Activated CD8-positive, alpha-beta T cell treated with anti-CD3 and anti-CD28 coated beads for 36 hours (primary cell): ENCODE data around the gene ZNF526. TPM values are rescaled to one million over a fixed set of nuclear protein-coding genes. Genes with fewer than 3 reads are reported as not detected.

ENCODE experiments used
- ATAC-seq: fragments of 200-7000 bp; cut with Tn5 transposase; one replicate; pipeline ENCODE4 v1.10.0; 2021; ENCODE audit warnings: mild to moderate bottlenecking, moderate library complexity
- CTCF ChIA-PET: fragments of 350-600 bp; sonication (Branson Sonifier 250); formaldehyde crosslinking; loops from one replicate; lab custom pipeline; 2021; ENCODE audit warnings: antibody characterized with exemption; lab: Charles Lee
- POLR2A ChIA-PET: fragments of 350-600 bp; sonication (Branson Sonifier 250); formaldehyde crosslinking; loops from one replicate; lab custom pipeline; 2021; ENCODE audit warnings: antibody characterized with exemption; lab: Charles Lee
- DNase-seq: peaks from one replicate; pipeline ENCODE4 v3.0.0-alpha.2; 2020
- H3K27ac Mint-ChIP-seq: one replicate; pipeline ENCODE4 v1.8.0; 2021; ENCODE audit warnings: mild to moderate bottlenecking, mixed read lengths
- H3K27me3 Mint-ChIP-seq: one replicate; pipeline ENCODE4 v1.8.0; 2021; ENCODE audit warnings: mixed read lengths
- H3K36me3 Mint-ChIP-seq: one replicate; pipeline ENCODE4 v1.8.0; 2021; ENCODE audit warnings: low read depth, mixed read lengths
- H3K4me1 Mint-ChIP-seq: one replicate; pipeline ENCODE4 v1.8.0; 2021; ENCODE audit warnings: low read depth, mixed read lengths
- H3K4me3 Mint-ChIP-seq: one replicate; pipeline ENCODE4 v1.8.0; 2021; ENCODE audit warnings: mild to moderate bottlenecking, moderate library complexity, mixed read lengths
- H3K9me3 Mint-ChIP-seq: one replicate; pipeline ENCODE4 v1.8.0; 2021; ENCODE audit warnings: mixed read lengths
- CTCF ChIP-seq: fragments of 200-600 bp; IDR thresholded peaks from one replicate; pipeline ENCODE4 v1.8.0; 2022; ENCODE audit warnings: antibody characterized with exemption, mild to moderate bottlenecking
- intact Hi-C: fragments of 100-400 bp; cut with micrococcal nuclease; formaldehyde crosslinking; loops from one replicate; pipeline ENCODE4 v1.10.0; 2022
- total RNA-seq, 2 experiments: library from RNA; stranded (reverse); gene quantifications; one replicate each; pipeline ENCODE4 v1.2.3, GENCODE V29; 2021

Gene ZNF526
- total RNA-seq, 2 experiments from 2014 or later: 12.0 to 12.3 TPM

DNA sequence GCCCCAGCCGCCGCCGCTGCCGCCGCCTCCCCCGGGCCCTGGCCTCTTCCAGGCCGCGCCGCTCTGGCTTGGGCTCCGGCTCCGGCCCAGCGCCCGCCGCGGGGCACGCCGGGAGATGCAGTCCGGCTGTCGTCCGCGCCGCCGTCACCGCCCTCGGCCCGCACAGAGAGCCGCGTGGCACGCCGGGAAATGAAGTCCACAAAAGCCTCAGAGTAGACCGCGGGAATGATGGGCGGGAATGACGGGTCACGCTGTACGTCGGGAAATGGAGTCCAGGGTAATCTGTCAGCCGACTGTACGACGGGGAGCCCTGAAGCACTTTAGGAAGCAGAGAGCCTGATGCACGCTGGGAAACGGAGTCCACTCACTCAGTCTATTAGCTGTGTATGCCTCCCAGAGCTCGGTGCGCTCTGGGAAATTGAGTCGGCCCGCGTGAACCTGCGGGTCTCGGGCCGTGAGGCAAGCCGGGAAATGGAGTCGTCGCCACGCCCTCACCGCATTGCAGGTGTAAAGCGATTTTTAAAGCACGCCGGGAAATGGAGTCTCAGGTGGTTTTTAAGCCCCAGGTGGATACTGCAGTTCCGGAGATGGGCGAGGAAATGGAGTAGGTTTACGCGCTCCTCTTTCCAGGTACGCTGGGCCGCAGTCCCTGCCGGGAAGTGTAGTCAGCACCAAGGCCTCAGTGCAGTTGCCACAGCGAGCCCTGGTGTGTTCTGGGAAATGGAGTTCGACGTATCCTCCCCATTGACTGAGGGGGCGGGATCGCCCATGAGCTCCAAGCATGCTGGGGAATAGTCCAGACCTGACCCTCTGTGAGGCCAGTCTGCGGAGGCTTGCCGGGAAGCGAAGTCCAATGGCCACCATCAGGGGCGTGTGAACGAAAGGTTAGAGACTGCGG lies 22.6 kb downstream of the ZNF526 start, which contains the start of gene GSK3A:
TSS of gene GSK3A (minus strand) at position 91 of the 898 bp plus-strand sequence. CDS start 137 bp downstream, outside the sequence.
- ChIA-PET CTCF (interaction anchor here (0.7 to 6.7 kb wide), 14 partner anchors 9 to 120 kb away, joined by 3 to 107 read pairs (median 4); partner anchors contain the start of genes DEDD2, PAFAH1B3, POU2F2 and PRR19), POLR2A (interaction anchor here (1.2 to 16.1 kb wide), 8 partner anchors 9 to 111 kb away, joined by 3 to 195 read pairs (median 10); partner anchors contain the start of genes DEDD2, POU2F2 and ZNF526)
- Mint-ChIP-seq H3K9me3 (no peaks in the 10 kb centered on the region), H3K27me3 (no peaks in the 10 kb centered on the region), H3K4me3 (peak within 1 kb of the TSS; percentile 94), H3K36me3 (peaks cover 24% of the 10 kb centered on the region), H3K27ac (peak within 1 kb of the TSS; percentile 100), H3K4me1 (peaks cover 50% of the 10 kb centered on the region)
- ATAC-seq: peak; percentile 79
- DNase-seq: peak; percentile 97
- no peak for TF ChIP-seq CTCF
- intact Hi-C loops: loop anchor here (5.0 kb wide), 1 partner anchor 40 kb away; no protein-coding TSS in a partner anchor

DNA sequence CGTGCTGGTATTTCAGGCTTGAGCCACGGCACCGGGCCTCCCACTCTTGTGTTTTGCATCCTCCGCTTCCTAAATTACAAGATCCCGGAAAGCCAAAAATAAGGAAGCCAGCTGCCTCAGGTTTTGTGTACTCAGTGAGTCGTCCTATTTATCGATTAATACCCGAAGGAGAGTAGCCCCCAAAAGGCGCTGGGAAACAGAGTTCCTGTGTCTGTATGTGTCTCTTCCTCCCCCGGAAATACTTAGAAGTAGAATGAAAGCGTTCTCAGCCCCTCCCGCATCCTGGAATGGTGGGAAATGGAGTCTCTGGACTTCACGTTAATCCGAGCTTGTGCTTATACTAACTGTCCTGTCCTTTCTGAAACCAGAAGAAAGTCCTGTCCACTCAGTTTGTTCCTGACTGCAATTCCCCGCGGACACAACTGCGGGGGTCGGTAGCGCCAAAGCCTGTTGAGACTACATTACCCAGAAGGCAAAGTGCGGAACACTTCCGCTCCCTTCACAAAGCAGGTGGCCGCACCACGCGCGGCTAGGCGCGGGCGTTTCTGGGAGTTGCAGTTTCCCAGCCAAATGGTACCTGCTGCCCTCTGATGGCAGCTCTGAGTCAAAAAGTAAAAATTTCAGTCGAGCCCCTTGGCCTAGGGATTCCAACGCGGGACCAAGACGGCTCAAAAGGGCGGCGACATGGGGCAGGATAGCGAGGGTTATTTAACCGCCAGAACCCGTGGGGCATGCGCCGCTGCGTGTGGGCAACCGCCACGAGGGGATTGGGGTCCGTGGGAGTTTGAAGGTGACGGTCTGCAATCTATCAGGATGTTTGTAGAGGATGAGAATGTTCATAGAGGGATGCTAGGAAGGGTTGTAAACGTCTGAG lies 24.5 kb downstream of the ZNF526 start:
- Mint-ChIP-seq H3K27me3 (no peaks in the 10 kb centered on the region), H3K27ac (peak overlapping the region; percentile 100), H3K9me3 (no peaks in the 10 kb centered on the region), H3K4me3 (peak overlapping the region; percentile 94), H3K36me3 (peaks cover 20% of the 10 kb centered on the region), H3K4me1 (peaks cover 46% of the 10 kb centered on the region)
- ChIA-PET CTCF (interaction anchor here (0.8 to 6.7 kb wide), 6 partner anchors 15 to 120 kb away, joined by 3 to 107 read pairs (median 4); partner anchors contain the start of gene POU2F2), POLR2A (interaction anchor here (0.7 to 16.1 kb wide), 10 partner anchors 9 to 112 kb away, joined by 3 to 195 read pairs (median 5); partner anchors contain the start of genes CIC, DEDD2 and ZNF526)
- peak; percentile 45 for ATAC-seq
- intact Hi-C loops: loop anchor here (5.0 kb wide), 1 partner anchor 38 kb away; no protein-coding TSS in a partner anchor
- DNase-seq: peak; percentile 97
- TF ChIP-seq CTCF: peak; percentile 60

DNA sequence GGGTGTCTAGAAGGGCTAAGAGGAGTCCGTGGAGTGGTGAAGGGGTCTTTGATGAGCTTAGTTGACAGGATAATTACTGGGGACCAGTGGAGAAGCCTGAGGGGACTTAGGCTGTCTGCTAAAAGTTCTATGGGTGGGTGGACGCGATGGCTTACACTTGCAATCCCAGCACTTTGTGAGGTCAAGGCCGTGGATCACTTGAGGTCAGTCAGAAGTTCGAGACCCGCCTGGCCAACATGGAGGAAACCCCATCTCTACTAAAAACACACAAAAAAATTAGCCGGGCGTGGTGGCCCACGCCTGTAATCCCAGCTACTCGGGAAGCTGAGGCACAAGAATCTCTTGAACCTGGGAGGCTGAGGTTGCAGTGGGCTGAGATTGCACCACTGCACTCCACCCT lies 25.1 kb downstream of the ZNF526 start:
- ATAC-seq (no peak), DNase-seq (no peak)
- H3K9me3 Mint-ChIP-seq: no peaks in the 10 kb centered on the region
- peak overlapping the region; percentile 94 for H3K4me3 Mint-ChIP-seq
- no peak for TF ChIP-seq CTCF
- CTCF ChIA-PET: interaction anchor here (1.0 to 6.7 kb wide), 4 partner anchors 16 to 113 kb away, joined by 3 to 107 read pairs (median 5); partner anchors contain the start of gene POU2F2
- POLR2A ChIA-PET: interaction anchor here (0.9 to 16.1 kb wide), 7 partner anchors 11 to 113 kb away, joined by 3 to 195 read pairs (median 6); partner anchors contain the start of genes CIC, DEDD2 and ZNF526
- intact Hi-C loops: no loop called here
- no peaks in the 10 kb centered on the region for H3K27me3 Mint-ChIP-seq
- peaks cover 17% of the 10 kb centered on the region for H3K36me3 Mint-ChIP-seq
- peaks cover 39% of the 10 kb centered on the region for H3K4me1 Mint-ChIP-seq
- H3K27ac Mint-ChIP-seq: peak overlapping the region; percentile 100

DNA sequence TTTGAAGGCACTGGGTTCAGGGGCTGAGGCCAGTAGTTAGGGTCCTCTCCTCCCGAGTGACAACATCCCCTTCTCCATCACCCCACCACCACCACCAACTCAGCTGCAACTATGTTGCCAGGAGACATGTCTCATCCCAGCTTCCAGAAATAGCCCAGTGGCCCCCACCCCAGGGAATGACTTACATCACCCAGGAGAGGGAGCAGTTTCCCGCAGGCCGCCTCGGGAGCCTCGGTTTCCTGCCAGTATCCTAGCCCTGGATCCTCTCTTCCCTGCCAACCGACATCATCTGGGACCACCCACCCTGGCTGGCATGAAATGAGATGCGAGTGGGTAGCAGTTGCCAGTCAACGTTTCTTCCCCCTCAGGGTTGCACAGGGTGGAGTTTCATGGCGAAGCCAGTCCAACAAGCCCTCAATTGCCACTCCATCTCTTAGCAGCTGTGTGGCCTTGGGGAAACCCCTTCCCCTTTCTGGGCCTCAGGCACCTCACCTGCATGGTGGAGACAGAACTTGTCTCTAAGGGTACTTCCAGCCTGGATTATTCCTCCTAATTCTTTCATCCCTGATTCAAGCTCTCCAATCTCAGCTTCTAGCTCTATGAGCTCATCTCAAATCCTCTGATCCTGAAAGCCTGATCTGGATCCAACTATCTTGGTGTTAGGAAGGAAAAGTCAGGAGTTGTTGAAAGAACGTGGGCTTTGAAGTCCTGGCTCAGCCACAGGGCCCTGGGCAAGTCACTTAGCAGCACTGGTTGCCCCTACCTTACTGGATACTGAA lies 26.2 kb downstream of the ZNF526 start:
- DNase-seq: peak; percentile 38
- Mint-ChIP-seq H3K4me1 (peaks cover 37% of the 10 kb centered on the region), H3K4me3 (no peak overlapping the region), H3K9me3 (no peaks in the 10 kb centered on the region), H3K27ac (peak overlapping the region; percentile 30), H3K27me3 (no peaks in the 10 kb centered on the region), H3K36me3 (peaks cover 15% of the 10 kb centered on the region)
- TF ChIP-seq CTCF: no peak
- intact Hi-C loops: no loop called here
- ATAC-seq: no peak
- ChIA-PET CTCF (interaction anchor here (0.5 to 6.7 kb wide), 4 partner anchors 34 to 51 kb away, joined by 3 to 107 read pairs (median 4); no protein-coding TSS in a partner anchor), POLR2A (interaction anchor here (1.0 to 16.1 kb wide), 8 partner anchors 21 to 123 kb away, joined by 3 to 195 read pairs (median 8); partner anchors contain the start of genes CIC, DEDD2, POU2F2 and ZNF526)
